Endothelial cell of umbilical vein (primary cell): ENCODE results near the gene LATS2. TPM values are rescaled to one million over a fixed set of nuclear protein-coding genes. Genes with fewer than 3 reads are reported as not detected.

Source experiments
- BruUV-seq: library from RNA; stranded (reverse); fragments of 400-500 nt; replicated peaks from 2 replicates; lab custom pipeline; 2021; lab: Mats Ljungman, UMichigan
- CTCF ChIA-PET: fragments of 300-600, 350-600 bp; sonication (Branson Sonifier 250); formaldehyde crosslinking; loops from one replicate; lab custom pipeline; 2021; ENCODE audit warnings: antibody characterized with exemption, inconsistent platforms; lab: Charles Lee
- POLR2A ChIA-PET: fragments of 300-600, 350-600 bp; sonication (Branson Sonifier 250); formaldehyde crosslinking; loops from one replicate; lab custom pipeline; 2021; ENCODE audit warnings: antibody characterized with exemption, inconsistent platforms; lab: Charles Lee
- DNase-seq: peaks from one replicate; pipeline ENCODE4 v3.0.0-alpha.2; 2011; ENCODE audit warnings: low read depth, low spot score
- FAIRE-seq: peaks from 2 replicates; lab custom pipeline; 2011; peaks lifted over from hg19 to GRCh38; lab: Jason Lieb, UNC
- H2AFZ ChIP-seq: 2 replicates; pipeline ENCODE4 v1.6.0; 2012; ENCODE audit warnings: low read depth, low read length, control low read depth, inconsistent platforms
- H3K27ac ChIP-seq: 2 replicates; pipeline ENCODE4 v1.5.1; 2011; ENCODE audit warnings: low read depth, mild to moderate bottlenecking, control low read depth, low read length, moderate library complexity; ENCODE audit not compliant: insufficient read depth
- H3K27me3 ChIP-seq, 2 experiments: 2 replicates each; pipeline versions ENCODE4 v1.6.0 to v1.6.1; 2011; ENCODE audit warnings: low read length in 2 of 2, mixed read lengths in 1 of 2; ENCODE audit not compliant: control insufficient read depth in 2 of 2, insufficient read depth in 2 of 2
- H3K36me3 ChIP-seq, 2 experiments: 2 replicates in 1 of 2; 3 replicates in 1 of 2; pipeline ENCODE4 v1.5.1; 2011; ENCODE audit warnings: low read length in 2 of 2, mild to moderate bottlenecking in 1 of 2, moderate library complexity in 1 of 2; ENCODE audit not compliant: control insufficient read depth in 2 of 2, insufficient read depth in 2 of 2; ENCODE audit errors: extremely low read depth in 1 of 2
- H3K4me1 ChIP-seq: 3 replicates; pipeline ENCODE4 v1.5.1; 2011; ENCODE audit warnings: mild to moderate bottlenecking, low read length; ENCODE audit not compliant: control insufficient read depth, insufficient read depth; ENCODE audit errors: extremely low read depth
- H3K4me2 ChIP-seq: 2 replicates; pipeline ENCODE4 v1.6.1; 2011; ENCODE audit warnings: low read length, control low read depth, mixed read lengths; ENCODE audit not compliant: insufficient read depth
- H3K4me3 ChIP-seq, 3 experiments: fragments of 200-600 bp in 1 of 3; sonication (generic), shearing (Covaris generic) in 1 of 3; replicated peaks in 1 of 3; 2 replicates each; pipeline ENCODE4 v1.5.1; 2011 to 2016; ENCODE audit warnings: control low read depth in 3 of 3, low read length in 3 of 3, mild to moderate bottlenecking in 2 of 3, inconsistent platforms in 1 of 3, low read depth in 1 of 3, moderate library complexity in 1 of 3; ENCODE audit not compliant: insufficient read depth in 1 of 3
- H3K79me2 ChIP-seq: 2 replicates; pipeline ENCODE4 v1.6.0; 2012; ENCODE audit warnings: low read length, inconsistent platforms; ENCODE audit not compliant: control insufficient read depth, insufficient read depth
- H3K9ac ChIP-seq: replicated peaks from 2 replicates; pipeline ENCODE3; 2011; ENCODE audit warnings: low read length, control low read depth; ENCODE audit not compliant: insufficient read depth; ENCODE audit errors: extremely low read depth
- H3K9me1 ChIP-seq: replicated peaks from 3 replicates; pipeline ENCODE4 v1.6.0; 2011; ENCODE audit warnings: mild to moderate bottlenecking, low read length; ENCODE audit not compliant: control insufficient read depth, insufficient read depth; ENCODE audit errors: extremely low read depth
- H3K9me3 ChIP-seq: replicated peaks from 2 replicates; pipeline ENCODE4 v1.5.1; 2012; ENCODE audit warnings: low read length, inconsistent platforms; ENCODE audit not compliant: control insufficient read depth, insufficient read depth
- H4K20me1 ChIP-seq: replicated peaks from 2 replicates; pipeline ENCODE3; 2011; ENCODE audit warnings: mild to moderate bottlenecking, low read length; ENCODE audit not compliant: control insufficient read depth, insufficient read depth; ENCODE audit errors: extremely low read depth
- CTCF ChIP-seq, 2 donors: IDR thresholded peaks; 1 replicate in 1 of 2; 2 replicates in 1 of 2; pipeline ENCODE4 v1.5.1; 2011; ENCODE audit warnings: low read length in 2 of 2, mild to moderate bottlenecking in 2 of 2, moderate library complexity in 2 of 2, control low read depth in 1 of 2, inconsistent platforms in 1 of 2, low read depth in 1 of 2; ENCODE audit not compliant: insufficient read depth in 1 of 2; ENCODE audit errors: extremely low read depth in 1 of 2
- EZH2 ChIP-seq: IDR thresholded peaks from 2 replicates; pipeline ENCODE4 v1.6.1; 2012; ENCODE audit warnings: borderline replicate concordance, low read depth, mild to moderate bottlenecking, moderate library complexity, low read length, inconsistent platforms; ENCODE audit not compliant: severe bottlenecking
- FOS ChIP-seq: IDR thresholded peaks from 2 replicates; pipeline ENCODE4 v1.6.1; 2011; ENCODE audit warnings: mild to moderate bottlenecking, low read length, moderate library complexity, borderline replicate concordance; ENCODE audit not compliant: insufficient read depth
- GATA2 ChIP-seq: IDR thresholded peaks from 2 replicates; pipeline ENCODE4 v1.7.0; 2011; ENCODE audit warnings: low read depth, mild to moderate bottlenecking, moderate library complexity, mixed read lengths, low read length; ENCODE audit not compliant: insufficient read length, insufficient read depth
- JUN ChIP-seq: IDR thresholded peaks from 2 replicates; pipeline ENCODE4 v1.6.1; 2011; ENCODE audit warnings: borderline replicate concordance, low read depth; ENCODE audit not compliant: insufficient read length, insufficient read depth
- MAX ChIP-seq: IDR thresholded peaks from 2 replicates; pipeline ENCODE4 v1.6.1; 2011; ENCODE audit not compliant: insufficient read depth, insufficient read length
- MYC ChIP-seq: IDR thresholded peaks from one replicate; pipeline ENCODE4 v1.6.1; 2011; ENCODE audit warnings: mild to moderate bottlenecking, low read depth, low read length
- POLR2AphosphoS5 ChIP-seq: IDR thresholded peaks from 2 replicates; pipeline ENCODE4 v1.6.1; 2012; ENCODE audit warnings: low read depth, mild to moderate bottlenecking, control low read depth, low read length, moderate library complexity; ENCODE audit not compliant: insufficient read depth
- dilution Hi-C: fragments of 300-500 bp; cut with MboI; formaldehyde crosslinking; loops from one replicate; pipeline ENCODE4 v1.15.0; 2019; ENCODE audit warnings: low sequenced_read_pairs; ENCODE audit not compliant: extremely low pct_ligation_motif_present
- intact Hi-C: fragments of 100-400 bp; cut with micrococcal nuclease; formaldehyde crosslinking; loops from one replicate; pipeline ENCODE4 v1.10.0; 2022
- polyA plus RNA-seq, 4 experiments: library from polyadenylated mRNA; depleted of rRNA in 3 of 4; stranded (reverse) in 3 of 4; unstranded in 1 of 4; fragments of >200 nt; gene quantifications; 2 replicates each; pipeline versions ENCODE4 v1.2.1 to v1.2.3, GENCODE V29; 2011 to 2012; ENCODE audit warnings: missing spikeins in 1 of 4
- total RNA-seq: library from RNA; stranded (reverse); gene quantifications from 2 replicates; pipeline ENCODE4 v1.2.3, GENCODE V29; 2021

The LATS2 gene
- total and polyA plus RNA-seq, 2 donors (not counting 3 experiments of a cell fraction or from before 2014, with no cell fraction given), result 33.5 to 67.6 TPM

GRCh38 chr13:21067848-21068247 is 6.5 kb upstream of the LATS2 start:
- Histone ChIP-seq H3K27me3 (no peaks in the 10 kb centered on the region), H3K9me3 (no peaks in the 10 kb centered on the region), H3K79me2 (no peaks in the 10 kb centered on the region), H3K9ac (no peak overlapping the region), H3K4me2 (no peak overlapping the region), H3K9me1 (no peaks in the 10 kb centered on the region), H3K36me3 (no peaks in the 10 kb centered on the region), H3K4me3 (no peak overlapping the region), H3K27ac (no peak overlapping the region), H3K4me1 (no peaks in the 10 kb centered on the region), H4K20me1 (no peaks in the 10 kb centered on the region), H2AFZ (no peak overlapping the region)
- CTCF ChIA-PET, result interaction anchor here (1.0 to 1.5 kb wide), 2 partner anchors 12 to 33 kb away, joined by 3 read pairs; no protein-coding TSS in a partner anchor
- BruUV-seq, result no TSS peak
- no peak for TF ChIP-seq GATA2
- TF ChIP-seq JUN, result no peak
- no peak for TF ChIP-seq FOS
- no peak for TF ChIP-seq MYC
- TF ChIP-seq POLR2AphosphoS5, result no peak
- TF ChIP-seq CTCF (IDR thresholded peaks at IDR 0.05; ENCODE audit: extremely low read depth in 1 of 2, insufficient read depth in 1 of 2, low read depth in 1 of 2, low read length in 2 of 2), result no peak
- TF ChIP-seq EZH2, result no peak
- TF ChIP-seq MAX, result no peak
- POLR2A ChIA-PET, result interaction anchor here (0.7 kb wide), 1 partner anchor 10 kb away, joined by 3 read pairs; no protein-coding TSS in a partner anchor
- intact Hi-C loops (loop anchor here (10.0 kb wide), 1 partner anchor 293 kb away; the partner anchor contains the start of gene EEF1AKMT1), dilution Hi-C loops (no loop called here)
- no peak for DNase-seq
- FAIRE-seq, result no peak
